Stimulated activated CD8-positive, alpha-beta memory T cell treated with anti-CD3 and anti-CD28 coated beads, Interleukin-7, amount 100 ng/mL, for 4 hours (primary cell): ENCODE results near the gene ATP6V1A.

ENCODE experiments used
- DNase-seq, 2 donors: peaks; one replicate each; pipeline ENCODE4 v3.0.0-alpha.2; 2020; ENCODE audit warnings: low read depth in 2 of 2

ATP6V1A gene

DNA sequence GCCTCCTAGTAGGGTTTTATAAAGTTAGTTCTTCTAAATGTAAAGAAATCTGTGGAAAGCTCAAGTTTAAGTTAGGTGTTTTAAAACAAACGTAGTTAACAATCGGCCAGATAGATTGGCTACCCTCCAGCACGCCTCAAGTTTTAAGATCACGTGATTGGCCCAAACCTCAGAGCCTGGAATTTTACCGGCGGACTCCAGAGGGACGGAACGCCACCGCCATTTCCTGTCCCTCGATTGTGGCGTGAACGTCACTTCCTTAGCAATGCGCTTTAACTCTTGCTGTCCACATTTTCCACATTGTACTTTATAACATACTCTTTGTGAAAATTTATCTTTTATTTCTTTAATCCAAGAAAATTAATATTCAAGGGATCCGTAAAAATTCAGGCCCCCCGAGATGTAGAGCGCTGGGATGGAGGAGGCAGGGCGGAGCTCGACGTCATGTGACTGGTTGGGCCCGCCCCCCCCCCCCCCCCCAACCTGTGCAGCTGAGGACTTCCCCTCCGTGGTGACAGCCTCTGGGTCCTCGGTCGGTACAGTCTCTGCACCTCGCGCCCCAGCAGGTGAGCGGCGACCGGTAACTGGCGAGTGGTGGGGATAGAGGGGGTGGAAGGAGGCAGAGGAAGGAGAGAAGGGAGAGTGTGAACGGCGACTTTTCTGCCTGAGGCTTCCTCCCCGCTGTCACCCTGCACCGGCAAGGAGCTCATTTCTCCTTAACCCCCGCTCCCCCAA lies at the start of gene ATP6V1A:
TSS of gene ATP6V1A (plus strand) at position 488 of the 735 bp plus-strand sequence. CDS start 31,719 bp downstream, outside the sequence.
- DNase-seq: peak; percentile 72 to 74

DNA sequence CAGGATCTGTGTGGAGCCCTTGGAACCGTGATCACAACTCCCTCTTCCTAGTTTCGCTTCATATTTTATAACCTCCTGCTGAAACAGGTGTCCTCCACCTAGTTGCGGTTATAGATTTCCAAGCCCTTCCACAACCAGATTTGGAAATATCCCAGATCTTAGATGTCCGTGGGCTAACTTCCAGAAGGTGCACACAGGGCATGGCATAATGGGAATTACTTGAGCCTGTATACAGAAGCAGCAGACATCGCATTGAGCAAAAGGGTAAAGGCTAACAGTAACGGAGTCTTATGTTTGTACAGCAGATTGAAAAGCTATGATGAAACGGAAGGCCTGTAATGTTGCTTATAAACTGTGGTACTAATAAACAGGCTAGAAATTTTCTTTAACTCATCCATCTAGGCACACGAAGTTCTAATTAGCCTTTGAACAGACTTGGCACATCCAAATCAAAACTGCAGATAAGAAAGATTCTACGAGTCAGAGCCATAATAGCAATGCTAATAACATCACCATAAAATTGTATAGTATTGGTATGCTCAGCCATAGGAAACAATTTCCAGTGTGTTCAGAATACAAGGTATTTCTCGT lies 49.2 kb upstream of the ATP6V1A start:
- DNase-seq: no peak

DNA sequence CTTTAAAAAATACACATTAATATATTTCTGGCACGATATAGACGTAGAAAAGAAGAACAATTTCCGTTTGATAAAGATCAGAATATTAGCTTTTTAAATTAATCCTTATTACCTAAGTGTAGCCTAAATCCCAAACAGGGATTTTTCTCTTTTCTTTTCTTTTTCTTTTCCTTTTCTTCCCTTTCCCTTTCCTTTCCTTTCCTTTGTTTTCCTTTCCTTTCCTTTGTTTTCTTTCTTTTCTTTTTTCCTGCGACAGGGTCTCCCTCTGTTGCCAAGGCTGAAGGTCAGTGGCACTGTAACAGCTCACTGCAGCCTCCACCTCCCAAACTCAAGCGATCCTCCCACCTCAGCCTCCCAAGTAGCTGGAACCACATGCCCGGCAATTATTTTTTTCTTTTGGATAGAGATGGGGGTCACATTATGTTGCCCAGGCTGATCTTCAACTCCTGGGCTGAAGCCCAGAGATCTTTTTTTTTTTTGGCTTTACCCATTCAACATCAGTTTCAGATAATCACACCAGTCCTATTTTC lies 48.6 kb upstream of the ATP6V1A start:
- DNase-seq: no peak

DNA sequence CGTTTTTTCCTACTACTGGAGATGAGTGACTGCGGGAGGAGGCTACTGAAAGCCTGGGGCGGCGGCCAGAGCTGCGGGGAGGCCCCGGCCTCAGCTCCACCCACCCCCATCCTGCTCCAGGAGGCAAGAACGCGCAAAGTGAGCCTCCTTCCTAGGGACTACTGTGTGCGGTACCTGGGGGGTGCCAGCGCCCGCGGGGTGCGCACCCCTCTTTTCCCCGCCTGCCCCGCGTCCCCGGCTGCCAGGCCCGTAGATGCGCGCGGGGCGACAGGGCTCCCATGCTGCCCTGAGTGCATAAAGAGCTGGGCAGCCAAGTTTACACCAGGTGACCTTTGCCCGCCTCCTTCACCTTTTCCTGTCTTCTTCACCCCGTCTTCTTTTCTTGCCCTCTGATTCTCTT lies 47.9 kb upstream of the ATP6V1A start:
- DNase-seq: no peak

DNA sequence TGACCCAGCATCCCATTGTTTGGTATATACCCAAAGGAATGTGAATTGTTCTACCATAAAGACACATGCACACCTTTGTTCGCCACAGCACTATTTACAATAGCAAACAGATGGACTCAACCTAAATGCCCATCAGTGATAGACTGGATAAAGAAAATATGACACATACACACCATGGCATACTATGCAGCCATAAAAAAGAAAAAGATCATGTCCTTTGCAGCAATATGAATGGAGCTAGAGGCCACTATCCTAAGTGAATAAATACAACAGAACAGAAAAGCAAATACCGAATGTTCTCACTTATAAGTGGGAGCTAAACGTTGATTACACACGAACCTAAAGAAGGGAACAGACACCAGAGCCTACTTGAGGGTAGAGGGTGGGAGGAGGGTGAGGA lies 39.0 kb upstream of the ATP6V1A start:
- no peak for DNase-seq

DNA sequence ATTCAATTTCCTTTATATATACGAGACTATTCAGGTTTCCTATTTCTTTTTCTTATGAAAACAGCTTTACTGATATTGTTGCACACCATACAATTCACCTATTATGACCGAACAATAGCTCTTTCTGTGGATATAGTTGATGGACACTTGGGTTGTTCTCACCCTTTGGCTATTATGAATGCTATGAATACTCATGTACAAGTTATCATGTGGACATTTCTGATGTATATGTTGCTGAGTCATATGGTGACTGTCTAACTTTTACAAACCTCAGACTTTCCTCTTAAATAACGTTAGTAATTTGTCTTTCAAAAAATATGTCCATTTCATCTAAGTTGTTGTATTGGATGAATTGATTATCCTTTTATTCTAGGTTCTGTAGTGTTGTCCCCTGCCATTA lies 34.7 kb upstream of the ATP6V1A start:
- no peak for DNase-seq

DNA sequence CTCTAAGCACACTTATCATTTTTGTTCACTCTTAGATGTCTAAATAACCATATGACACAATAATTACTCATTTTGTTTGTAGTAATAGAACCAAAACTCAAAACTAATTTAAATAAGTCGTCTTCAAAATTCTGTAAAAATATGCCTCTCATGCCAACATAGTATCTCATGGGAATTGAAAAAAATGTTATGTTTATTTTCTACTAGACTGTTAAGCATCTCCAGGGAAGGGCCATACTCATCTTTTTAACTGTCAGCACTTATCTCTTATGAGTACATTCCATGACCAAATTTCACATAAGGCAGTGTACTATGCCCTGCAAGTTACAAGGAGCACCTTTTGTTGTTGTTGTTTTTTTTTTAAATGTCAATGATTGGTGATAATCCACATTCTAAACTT lies 32.1 kb upstream of the ATP6V1A start:
- DNase-seq: no peak

DNA sequence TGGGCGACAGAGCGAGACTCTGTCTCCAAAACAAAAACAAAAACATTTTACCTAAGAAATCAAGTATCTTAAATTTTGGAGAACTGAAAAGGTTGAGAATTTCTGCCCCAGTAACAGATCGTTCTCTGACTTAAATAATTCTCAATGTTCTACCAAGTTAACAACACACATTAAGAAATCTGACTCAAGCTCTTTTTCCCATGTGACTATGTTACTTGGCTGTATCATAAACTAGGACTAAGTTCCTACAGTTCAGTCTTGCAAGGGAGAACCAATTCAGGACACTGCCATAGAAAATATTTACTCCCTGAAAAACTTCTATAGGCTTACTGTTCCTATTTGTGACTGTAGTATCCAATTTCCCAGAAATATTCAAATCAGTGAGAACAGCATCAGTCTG lies 29.5 kb upstream of the ATP6V1A start:
- DNase-seq: no peak

DNA sequence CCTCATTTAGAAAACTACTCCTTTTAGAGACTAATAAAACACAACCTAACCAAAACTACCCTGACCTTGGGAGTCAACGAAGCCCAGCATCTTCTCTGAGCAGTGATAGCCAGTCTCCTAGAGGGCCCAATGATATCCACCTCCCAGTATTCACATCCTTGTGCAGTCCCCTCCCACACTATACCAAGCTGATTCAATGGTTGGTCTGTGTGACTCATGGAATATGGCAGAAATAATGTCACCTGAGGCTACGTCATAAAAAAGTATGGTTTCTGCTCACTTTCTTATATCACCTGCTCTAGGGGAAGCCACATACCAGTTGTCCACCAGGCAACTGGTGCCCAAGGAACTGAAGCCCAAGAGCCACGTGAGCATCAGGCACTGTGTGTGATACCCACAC lies 29.0 kb upstream of the ATP6V1A start:
- no peak for DNase-seq

DNA sequence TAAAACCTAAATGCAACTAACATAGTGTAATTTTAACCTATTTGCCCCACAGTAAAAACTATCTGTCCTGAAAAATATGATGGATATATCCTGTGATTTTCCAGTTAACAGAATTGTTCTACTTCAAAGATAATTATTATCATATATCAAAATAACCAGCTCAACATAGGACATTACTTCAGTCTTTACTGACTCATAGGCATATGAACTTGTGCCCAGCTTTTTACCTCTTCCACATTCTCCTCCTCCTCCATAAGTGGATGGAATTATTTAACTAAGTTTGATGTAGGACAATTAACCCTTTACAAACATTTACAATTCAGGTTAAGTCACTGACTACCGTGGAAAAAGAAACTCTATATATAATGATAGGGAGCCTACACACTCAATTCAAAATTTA lies 27.5 kb upstream of the ATP6V1A start:
- DNase-seq: no peak

DNA sequence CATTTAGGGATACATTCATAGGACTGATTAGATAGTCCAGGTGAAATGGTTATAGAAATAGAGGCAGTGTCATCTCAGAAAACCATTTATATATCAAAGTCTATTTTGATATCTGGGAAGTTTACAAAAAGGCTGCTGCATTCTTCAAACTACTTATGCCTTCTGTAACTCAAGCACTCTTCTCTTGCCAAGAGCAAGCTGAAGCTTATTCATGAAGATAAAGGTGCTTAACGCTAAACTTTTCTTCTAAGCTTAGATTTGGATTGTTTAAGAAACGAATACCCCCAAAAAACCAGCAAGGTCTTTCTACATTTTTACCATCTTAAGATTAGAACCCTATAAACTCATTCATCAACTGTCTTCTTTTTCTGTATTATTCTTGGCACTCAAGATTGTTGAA lies 27.1 kb upstream of the ATP6V1A start:
- DNase-seq: no peak

DNA sequence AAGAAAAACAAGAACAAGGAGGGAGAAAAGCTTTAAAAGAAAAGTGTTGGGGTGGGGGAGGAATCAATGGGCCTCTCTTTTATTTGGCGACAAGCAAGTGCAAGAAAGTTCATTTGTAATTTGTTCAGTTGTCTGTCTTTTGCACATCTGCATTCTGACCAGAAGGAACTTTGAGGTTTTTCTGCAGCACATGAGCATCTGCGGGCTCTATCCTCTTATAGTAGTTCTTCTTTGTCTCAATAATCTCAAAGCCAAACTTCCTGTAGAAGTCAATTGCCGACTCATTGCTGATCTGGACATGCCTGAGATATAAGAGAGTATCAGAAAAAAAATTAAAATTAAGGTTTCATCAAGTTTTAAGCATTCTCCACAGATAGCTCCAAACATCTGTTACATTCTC lies 25.2 kb upstream of the ATP6V1A start:
- no peak for DNase-seq

DNA sequence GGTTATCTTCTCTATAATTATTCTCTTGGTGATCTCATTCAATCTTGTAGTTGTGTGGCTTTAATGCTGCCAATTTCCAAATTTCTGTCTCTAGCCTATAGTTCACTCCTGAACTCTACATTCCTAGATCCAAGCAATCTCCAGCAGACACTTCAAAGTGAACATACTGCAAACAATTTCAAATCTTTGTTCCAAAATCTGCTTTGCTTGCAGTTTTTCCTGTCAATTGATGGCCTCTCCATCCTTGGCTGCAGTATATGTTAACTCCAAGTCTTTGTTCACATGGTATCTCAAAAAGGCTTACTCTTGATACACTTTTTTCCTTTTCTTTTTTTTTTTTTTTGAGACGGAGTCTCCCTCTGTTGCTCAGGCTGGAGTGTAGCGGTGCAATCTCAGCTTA lies 18.2 kb upstream of the ATP6V1A start:
- DNase-seq: no peak

DNA sequence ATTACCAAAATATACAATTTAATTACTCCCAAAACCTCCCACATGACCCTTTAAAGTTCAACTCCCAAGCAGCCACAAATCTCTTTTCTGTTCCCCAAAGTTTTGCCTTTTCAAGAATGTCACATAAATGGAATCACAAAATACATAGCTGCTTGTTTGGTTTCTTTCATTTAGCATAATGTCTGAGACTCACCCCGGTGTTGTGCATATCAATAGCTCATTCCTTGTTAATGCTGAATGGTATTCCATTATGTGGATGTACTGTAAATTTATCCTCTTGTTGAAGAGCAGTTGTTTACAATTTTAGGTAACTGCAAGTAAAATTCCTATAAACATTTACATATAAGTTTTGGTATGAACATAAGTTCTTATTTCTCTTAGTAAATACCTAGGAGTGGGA lies 16.3 kb upstream of the ATP6V1A start:
- DNase-seq: no peak

DNA sequence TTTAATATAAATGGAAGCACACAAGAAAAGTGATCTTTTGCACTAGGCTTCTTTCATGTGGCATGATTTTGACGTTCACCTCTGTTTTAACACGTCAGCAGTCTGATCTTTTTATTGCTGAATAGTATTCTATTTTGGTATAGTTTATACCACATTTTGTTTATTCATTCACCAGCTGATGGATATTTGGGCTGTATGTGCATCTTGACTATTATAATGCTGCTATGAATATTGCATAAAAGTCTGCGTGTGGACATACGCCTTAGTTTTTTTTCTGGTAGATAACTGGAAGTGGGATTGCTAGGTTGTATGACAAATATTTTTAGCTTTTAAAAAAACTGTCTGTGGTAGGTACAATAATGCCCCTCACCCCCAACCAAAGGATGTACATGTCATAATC lies 15.1 kb upstream of the ATP6V1A start:
- DNase-seq: no peak

DNA sequence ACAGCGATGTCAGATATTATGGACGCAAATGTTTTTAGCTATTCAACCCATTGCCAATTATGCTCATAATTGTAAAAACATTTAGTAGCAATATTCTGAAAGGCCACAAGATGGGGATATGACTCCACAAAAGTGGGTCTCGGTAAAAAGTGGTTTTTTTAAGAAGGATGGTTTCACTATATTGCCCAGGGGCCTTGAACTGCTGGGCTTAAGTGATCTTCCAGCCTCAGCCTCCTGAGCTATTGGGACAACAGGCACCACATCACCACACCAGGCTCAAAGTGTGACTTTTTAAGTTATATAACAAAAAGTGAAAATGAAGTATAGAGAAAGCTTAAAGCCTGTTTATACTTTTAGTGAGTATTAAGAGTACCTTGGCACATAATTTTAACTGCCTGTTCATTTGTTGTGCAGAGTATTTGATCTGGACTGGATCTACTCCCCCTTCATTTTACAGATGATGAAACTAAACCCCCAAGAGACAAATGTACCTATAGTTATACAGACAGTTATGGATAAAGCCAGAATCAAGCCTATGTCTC lies 10.2 kb upstream of the ATP6V1A start:
- DNase-seq: no peak

DNA sequence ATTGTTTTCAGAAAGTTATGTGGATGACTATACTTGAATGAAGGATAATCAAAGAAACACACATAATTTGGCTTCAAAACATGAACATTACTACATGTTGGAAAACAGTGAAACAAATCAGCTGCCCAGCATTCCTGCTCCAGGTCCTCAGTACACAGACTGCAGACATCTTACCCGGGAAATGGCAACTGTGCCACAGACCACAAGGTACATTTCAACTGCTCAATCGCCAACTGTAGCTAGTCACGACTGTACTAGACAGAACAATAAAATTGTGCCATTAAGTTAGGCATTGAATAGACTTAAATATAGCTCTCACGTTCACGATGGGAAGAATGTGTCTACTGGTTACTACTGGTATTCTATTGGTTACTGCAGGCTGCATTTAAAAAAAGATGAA lies 5.7 kb upstream of the ATP6V1A start:
- DNase-seq: no peak

DNA sequence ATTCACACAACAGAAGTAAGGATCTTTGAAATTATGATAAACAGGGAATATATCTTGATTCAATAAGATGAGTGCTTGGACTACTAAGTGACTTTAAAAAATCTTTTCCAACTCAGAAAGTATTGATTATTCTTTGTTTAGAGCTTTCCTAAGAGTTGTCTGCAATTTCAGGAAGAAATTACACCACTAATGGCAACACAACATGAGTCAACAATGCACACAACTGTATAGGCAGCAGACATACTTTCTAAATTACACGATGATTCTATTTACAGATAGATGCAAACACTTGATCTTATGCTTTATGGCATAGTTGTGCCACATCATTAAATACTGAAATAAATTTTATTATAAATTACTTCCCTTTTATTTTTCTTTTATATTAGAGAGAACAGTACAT lies 5.2 kb upstream of the ATP6V1A start:
- no peak for DNase-seq

DNA sequence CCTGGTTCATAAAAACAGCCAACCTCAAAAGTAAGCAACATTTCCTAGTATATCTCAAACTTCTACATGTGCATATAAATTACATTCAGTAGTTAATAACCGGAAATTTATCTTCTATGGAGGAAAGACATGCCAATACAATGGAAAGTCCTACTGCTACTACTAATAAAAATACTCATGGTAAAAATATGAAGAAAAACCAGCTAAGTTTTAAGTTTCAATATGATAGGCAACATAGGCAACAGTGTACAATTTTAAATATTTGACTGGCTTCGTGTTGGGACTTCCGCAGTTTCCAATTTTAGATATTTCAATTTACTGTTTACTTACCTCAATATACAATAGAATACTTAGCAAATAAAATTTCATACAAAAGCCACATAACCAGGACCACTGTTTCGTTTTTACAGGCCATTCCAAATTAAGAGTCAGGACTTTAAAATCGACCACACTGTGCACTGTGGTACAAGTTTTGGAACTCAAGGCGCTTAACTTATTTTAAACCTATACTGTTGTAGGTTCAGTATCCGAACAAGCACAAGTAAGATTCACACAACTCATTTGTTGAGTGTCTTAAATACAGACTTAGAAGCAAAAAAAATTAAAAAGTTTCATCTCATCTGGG lies 3.7 kb upstream of the ATP6V1A start:
- DNase-seq: no peak

DNA sequence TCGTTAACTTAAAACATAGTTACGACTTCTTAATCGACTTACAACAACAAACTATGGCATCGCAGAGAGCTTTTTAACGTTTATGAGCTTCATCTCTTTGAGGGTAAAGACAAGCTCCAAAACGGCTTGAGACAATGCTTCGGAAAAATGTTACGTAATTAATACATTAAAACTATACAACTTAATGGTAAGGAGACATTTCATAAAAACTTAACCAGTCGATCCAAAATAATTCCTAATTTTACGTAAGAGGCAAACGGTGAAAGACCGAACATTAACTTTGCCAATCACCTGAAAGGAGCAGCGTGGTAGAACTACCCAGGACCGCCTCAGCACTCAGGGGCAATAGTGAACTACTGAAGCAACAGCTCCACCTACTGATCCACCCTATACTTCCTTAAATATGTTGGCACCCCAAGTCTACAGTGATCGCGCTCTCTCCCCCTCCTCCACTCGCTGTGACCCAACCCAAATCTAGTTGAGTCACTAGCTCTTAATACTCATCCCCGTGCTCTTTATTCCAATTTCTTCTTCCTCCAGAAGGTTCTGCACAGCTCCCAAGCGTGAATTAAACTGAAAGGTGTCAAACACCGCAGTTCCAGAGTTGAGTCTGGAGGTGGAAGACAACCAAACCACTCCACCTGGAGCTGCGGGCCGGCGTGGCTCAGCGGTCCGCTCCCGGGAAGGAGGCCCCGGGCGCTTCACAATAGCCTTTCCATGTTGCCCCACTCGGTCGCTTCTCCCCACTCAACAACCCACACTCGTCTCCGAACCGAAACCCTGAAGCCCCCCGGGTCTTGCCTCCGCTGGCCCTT lies 1.7 kb upstream of the ATP6V1A start:
- DNase-seq: peak; percentile 71 to 81

DNA sequence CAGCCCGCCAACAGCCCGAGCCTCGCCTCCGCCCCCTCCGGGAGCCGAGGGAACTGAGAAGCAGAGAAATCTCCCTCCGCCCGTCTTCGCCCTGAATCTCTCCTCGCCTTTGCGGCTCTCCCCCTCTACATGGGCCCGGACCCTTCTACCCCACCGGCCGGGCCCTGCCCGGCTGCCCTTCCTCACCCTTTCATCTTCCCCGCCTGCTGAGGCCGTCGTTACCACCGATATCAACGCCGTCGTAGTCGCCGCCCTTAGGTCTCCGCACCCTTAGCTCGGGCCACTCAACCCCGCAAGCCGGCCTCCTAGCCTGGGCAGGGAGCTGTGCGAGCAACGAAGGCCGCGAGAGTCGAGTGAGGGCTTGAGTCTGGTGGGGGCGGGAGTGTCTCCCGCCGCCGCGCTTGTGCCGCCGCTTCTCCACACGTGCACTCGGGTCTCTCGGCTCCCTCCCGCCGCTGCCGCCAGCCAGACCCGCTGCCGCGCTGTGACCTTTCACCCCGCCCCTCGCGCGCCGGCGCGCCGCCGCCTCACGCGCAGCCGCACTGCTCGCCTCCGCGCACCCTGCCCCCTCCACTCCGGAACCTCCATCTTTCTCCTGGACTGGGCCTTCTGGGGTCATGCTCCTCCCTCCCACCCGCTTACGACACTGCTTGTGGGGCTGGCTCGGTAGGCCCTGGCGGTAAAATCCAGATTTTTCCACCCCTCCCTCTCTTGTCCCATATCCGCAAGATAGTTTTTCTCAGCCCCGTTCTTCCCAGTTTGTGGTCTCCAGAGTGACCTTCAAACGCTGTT lies 883 bp upstream of the ATP6V1A start, which contains the start of gene NAA50:
TSS of gene NAA50 (minus strand) at position 494 of the 792 bp plus-strand sequence. CDS start at position 194, 300 bp downstream.
- peak; percentile 90 to 92 for DNase-seq
